HG03457 (cell line): ENCODE measurements around the gene KCNE2.
"Not testable (repeated sequence)": the region's sequence is repeated elsewhere in the genome, so short reads cannot be mapped to it uniquely, and the experiment has no call there.

ENCODE experiments used
- ATAC-seq: cut with Tn5 transposase; IDR thresholded peaks from one replicate; pipeline ENCODE4 v1.9.1; 2021; ENCODE audit warnings: moderate number of reproducible peaks; ENCODE audit not compliant: unreplicated experiment

The KCNE2 gene

GRCh38 chr21:34352556-34352955 is 11.2 kb upstream of the KCNE2 start:
- no peak for ATAC-seq

- no peak for ATAC-seq
Measured at GRCh38 chr21:34353182-34353581, 10.6 kb upstream of the KCNE2 start.

GRCh38 chr21:34354836-34355235 is 9.0 kb upstream of the KCNE2 start:
- no peak for ATAC-seq

GRCh38 chr21:34355570-34355969 is 8.2 kb upstream of the KCNE2 start:
- no peak for ATAC-seq

GRCh38 chr21:34357889-34358288 is 5.9 kb upstream of the KCNE2 start:
- ATAC-seq = no peak

GRCh38 chr21:34358866-34359265 is 4.9 kb upstream of the KCNE2 start:
- ATAC-seq = no peak

- no peak for ATAC-seq
Measured at GRCh38 chr21:34360488-34361241, 3.1 kb upstream of the KCNE2 start.

- ATAC-seq = no peak
Measured at GRCh38 chr21:34362136-34362444, 1.7 kb upstream of the KCNE2 start.

- ATAC-seq = no peak
Measured at GRCh38 chr21:34362670-34363069, 1.1 kb upstream of the KCNE2 start.

GRCh38 chr21:34364921-34365320 is 1.1 kb downstream of the KCNE2 start:
- no peak for ATAC-seq

- ATAC-seq = no peak
Measured at GRCh38 chr21:34365809-34366208, 2.0 kb downstream of the KCNE2 start.

GRCh38 chr21:34367320-34367935 is 3.6 kb downstream of the KCNE2 start:
- ATAC-seq = no peak

GRCh38 chr21:34369741-34370140 is 5.9 kb downstream of the KCNE2 start:
- ATAC-seq = no peak

GRCh38 chr21:34372321-34372720 is 8.5 kb downstream of the KCNE2 start:
- no peak for ATAC-seq

- not testable (repeated sequence) for ATAC-seq
Measured at GRCh38 chr21:34374462-34374861, 10.7 kb downstream of the KCNE2 start.

GRCh38 chr21:34374940-34375618 is 11.3 kb downstream of the KCNE2 start, which contains the start of gene SMIM11:
TSS of gene SMIM11 (plus strand) at chr21:34375507. CDS start at chr21:34379505, 3,998 bp downstream.
- peak; percentile 70 for ATAC-seq

- peak; percentile 71 for ATAC-seq
Measured at GRCh38 chr21:34375619-34375972, 11.8 kb downstream of the KCNE2 start.

GRCh38 chr21:34383138-34383537 is 19.3 kb downstream of the KCNE2 start:
- not testable (repeated sequence) for ATAC-seq

GRCh38 chr21:34383724-34384415 is 20.1 kb downstream of the KCNE2 start:
- ATAC-seq = not testable (repeated sequence)

GRCh38 chr21:34400522-34400921 is 36.7 kb downstream of the KCNE2 start:
- not testable (repeated sequence) for ATAC-seq

GRCh38 chr21:34404742-34405141 is 40.9 kb downstream of the KCNE2 start:
- not testable (repeated sequence) for ATAC-seq
